GM20000 (cell line): ENCODE results near the gene VPS37C.
"Not testable (repeated sequence)": the region's sequence is repeated elsewhere in the genome, so short reads cannot be mapped to it uniquely, and the experiment has no call there.

Experiments used
- DNase-seq: peaks from one replicate; pipeline ENCODE4 v3.0.0; 2012; ENCODE audit warnings: low spot score
- CTCF ChIP-seq: IDR thresholded peaks from 2 replicates; pipeline ENCODE4 v1.5.1; 2012; ENCODE audit warnings: mild to moderate bottlenecking, control low read depth; ENCODE audit errors: extremely low read depth, missing control alignments

VPS37C gene

GRCh38 chr11:61186504-61186903, 25.3 kb upstream of the VPS37C start:
- no peak for TF ChIP-seq CTCF
- no peak for DNase-seq

GRCh38 chr11:61183645-61184044, 22.4 kb upstream of the VPS37C start:
- no peak for TF ChIP-seq CTCF
- DNase-seq = no peak

GRCh38 chr11:61181489-61181888, 20.3 kb upstream of the VPS37C start:
- no peak for DNase-seq
- TF ChIP-seq CTCF = no peak

- not testable (repeated sequence) for DNase-seq
Measured at GRCh38 chr11:61180205-61180604, 19.0 kb upstream of the VPS37C start.

- DNase-seq = no peak
- no peak for TF ChIP-seq CTCF
Measured at GRCh38 chr11:61176446-61176845, 15.2 kb upstream of the VPS37C start.

GRCh38 chr11:61174949-61175348, 13.7 kb upstream of the VPS37C start:
- no peak for DNase-seq
- no peak for TF ChIP-seq CTCF

GRCh38 chr11:61174273-61174672, 13.0 kb upstream of the VPS37C start:
- no peak for TF ChIP-seq CTCF
- DNase-seq = peak; percentile 1

- TF ChIP-seq CTCF = no peak
Measured at GRCh38 chr11:61173456-61173855, 12.2 kb upstream of the VPS37C start.

More at GRCh38 chr11:61173456-61173855, 12.2 kb upstream of the VPS37C start:
- peak; percentile 20 for DNase-seq
